GM12878 (cell line): Measurements from ENCODE around the gene RFT1. TPM values are rescaled to one million over a fixed set of nuclear protein-coding genes. Genes with fewer than 3 reads are reported as not detected.

Experiments
- ATAC-seq: fragments of 200-7000 bp; cut with Tn5 transposase; 3 replicates; pipeline ENCODE4 v1.9.1; 2020; ENCODE audit warnings: mild to moderate bottlenecking, moderate library complexity
- BruUV-seq: library from RNA; stranded (reverse); fragments of 400-500 nt; replicated peaks from 2 replicates; lab custom pipeline; 2021; lab: Mats Ljungman, UMichigan
- CTCF ChIA-PET: fragments of 300-600 bp; sonication (Branson Sonifier 250); formaldehyde crosslinking; extraction: SDS; loops from one replicate; lab custom pipeline; 2021; ENCODE audit warnings: inconsistent platforms; lab: Yijun Ruan, JAX
- POLR2A ChIA-PET: fragments of 350-600 bp; formaldehyde crosslinking; extraction: SDS; loops from one replicate; lab custom pipeline; 2021; ENCODE audit warnings: inconsistent platforms; lab: Charles Lee
- RAD21 ChIA-PET: fragments of 300-600 bp; sonication (Branson Sonifier 250); formaldehyde crosslinking; loops from one replicate; lab custom pipeline; 2023; ENCODE audit warnings: antibody characterized with exemption; ENCODE audit not compliant: unreplicated experiment; lab: Charles Lee
- SMC1A ChIA-PET: fragments of 300-600 bp; sonication (Branson Sonifier 250); formaldehyde crosslinking; loops from one replicate; lab custom pipeline; 2023; ENCODE audit not compliant: unreplicated experiment, uncharacterized antibody; lab: Charles Lee
- DNase-seq: peaks from one replicate; pipeline ENCODE4 v3.0.0-alpha.2; 2011; ENCODE audit warnings: low read depth, low spot score
- FAIRE-seq: peaks from 3 replicates; lab custom pipeline; 2011; peaks lifted over from hg19 to GRCh38; lab: Jason Lieb, UNC
- H2AFZ ChIP-seq: 2 replicates; pipeline ENCODE4 v1.6.0; 2011; ENCODE audit warnings: low read depth, low read length, control low read depth; ENCODE audit not compliant: control insufficient read depth
- H3K27ac ChIP-seq: 2 replicates; pipeline ENCODE4 v1.5.1; 2011; ENCODE audit warnings: control low read depth; ENCODE audit not compliant: control insufficient read depth, insufficient read depth
- H3K27me3 ChIP-seq, 2 experiments: replicated peaks in 1 of 2; 2 replicates each; pipeline versions ENCODE4 v1.6.0 to v1.6.1; 2011; ENCODE audit warnings: low read length in 1 of 2; ENCODE audit not compliant: control insufficient read depth in 2 of 2, insufficient read depth in 2 of 2
- H3K36me3 ChIP-seq, 2 experiments: 2 replicates each; pipeline ENCODE4 v1.5.1; 2011; ENCODE audit warnings: low read length in 1 of 2; ENCODE audit not compliant: control insufficient read depth in 2 of 2, insufficient read depth in 2 of 2
- H3K4me1 ChIP-seq: 2 replicates; pipeline ENCODE4 v1.6.1; 2011; ENCODE audit warnings: mild to moderate bottlenecking, low read length, moderate library complexity, mixed read lengths; ENCODE audit not compliant: control insufficient read depth, insufficient read depth
- H3K4me2 ChIP-seq: 2 replicates; pipeline ENCODE4 v1.6.0; 2011; ENCODE audit warnings: control low read depth; ENCODE audit not compliant: control insufficient read depth, insufficient read depth
- H3K4me3 ChIP-seq: fragments of 200-600 bp; sonication (generic); 2 replicates; pipeline ENCODE4 v1.5.1; 2016
- H3K79me2 ChIP-seq: 2 replicates; pipeline ENCODE4 v1.6.0; 2011; ENCODE audit warnings: low read length; ENCODE audit not compliant: control insufficient read depth, insufficient read depth
- H3K9ac ChIP-seq: 2 replicates; pipeline ENCODE4 v1.8.0; 2011; ENCODE audit warnings: low read length, control low read depth, mixed read lengths; ENCODE audit not compliant: control insufficient read depth, insufficient read depth
- H3K9me3 ChIP-seq: replicated peaks from 3 replicates; pipeline ENCODE4 v1.5.1; 2011; ENCODE audit warnings: mild to moderate bottlenecking, low read length; ENCODE audit not compliant: control insufficient read depth, insufficient read depth
- H4K20me1 ChIP-seq: 2 replicates; pipeline ENCODE4 v1.6.0; 2011; ENCODE audit not compliant: control insufficient read depth, insufficient read depth
- MEF2A ChIP-seq: IDR thresholded peaks from 2 replicates; pipeline ENCODE4 v1.6.1; 2011; ENCODE audit warnings: low read depth, mild to moderate bottlenecking, low read length, moderate library complexity; ENCODE audit not compliant: insufficient read depth
- MXI1 ChIP-seq: fragments of 150-350 bp; IDR thresholded peaks from 2 replicates; pipeline ENCODE4 v1.6.1; 2011; ENCODE audit warnings: low read depth, mild to moderate bottlenecking, inconsistent platforms, low read length, improper control_type of control experiment
- ZNF384 ChIP-seq: IDR thresholded peaks from 2 replicates; pipeline ENCODE4 v1.6.1; 2012; ENCODE audit warnings: low read depth, mild to moderate bottlenecking, low read length, improper control_type of control experiment, borderline replicate concordance
- ZNF622 ChIP-seq: fragments of 450-650 bp; IDR thresholded peaks from 2 replicates; pipeline ENCODE4 v1.6.1; 2017; ENCODE audit warnings: mild to moderate bottlenecking, inconsistent platforms
- WGBS: methylation state at CpG from one replicate; pipeline ENCODE4 v1.1.6; 2016; ENCODE audit warnings: low lambda C conversion rate; ENCODE audit not compliant: insufficient replicate concordance, insufficient coverage; ENCODE audit errors: missing lambda C conversion rate; 5-methylcytosine and 5-hydroxymethylcytosine counted together
- in situ Hi-C: fragments of 300-500 bp; cut with MboI; formaldehyde crosslinking; loops from 9 replicates; pipeline ENCODE4 v1.14.3; 2018; ENCODE audit warnings: mixed read lengths
- intact Hi-C: fragments of 100-400 bp; cut with micrococcal nuclease; formaldehyde crosslinking; loops from one replicate; pipeline ENCODE4 v1.14.2; 2022; ENCODE audit not compliant: unreplicated experiment
- polyA plus RNA-seq, 11 experiments: library from polyadenylated mRNA; depleted of rRNA in 4 of 11; unstranded in 6 of 11; stranded (reverse) in 5 of 11; fragments of >200 nt; fragmentation: Nextera tagmentation in 4 of 11; fragmentation: Illumina TruSeq in 1 of 11; extraction: Ambion mirVana in 4 of 11; extraction: Trizol in 1 of 11; gene quantifications; 1 replicate in 1 of 11; 2 replicates in 10 of 11; pipeline versions ENCODE4 v1.2.1 to v1.2.3, GENCODE V29; 2011 to 2016; ENCODE audit warnings: inconsistent platforms in 2 of 11, missing spikeins in 2 of 11, low read depth in 1 of 11
- total RNA-seq, 4 experiments: library from RNA; depleted of rRNA in 3 of 4; stranded (reverse); fragments of >200 nt in 3 of 4; fragmentation: Illumina TruSeq in 1 of 4; extraction: Trizol in 1 of 4; gene quantifications; 2 replicates each; pipeline versions ENCODE4 v1.2.1 to v1.2.3, GENCODE V29; 2013 to 2021
- TF ChIP-seq, protein P1 (sequence below): fragments of 450-650 bp; IDR thresholded peaks from 2 replicates; pipeline ENCODE4 v1.6.1; 2016; ENCODE audit warnings: mild to moderate bottlenecking, moderate library complexity, borderline replicate concordance

RFT1 gene
- total and polyA plus RNA-seq, 10 of the 15 experiments (the other 5 are each of a cell fraction or from before 2014, with no cell fraction given) = 16.6 to 75.1 (median 34.5) TPM

DNA sequence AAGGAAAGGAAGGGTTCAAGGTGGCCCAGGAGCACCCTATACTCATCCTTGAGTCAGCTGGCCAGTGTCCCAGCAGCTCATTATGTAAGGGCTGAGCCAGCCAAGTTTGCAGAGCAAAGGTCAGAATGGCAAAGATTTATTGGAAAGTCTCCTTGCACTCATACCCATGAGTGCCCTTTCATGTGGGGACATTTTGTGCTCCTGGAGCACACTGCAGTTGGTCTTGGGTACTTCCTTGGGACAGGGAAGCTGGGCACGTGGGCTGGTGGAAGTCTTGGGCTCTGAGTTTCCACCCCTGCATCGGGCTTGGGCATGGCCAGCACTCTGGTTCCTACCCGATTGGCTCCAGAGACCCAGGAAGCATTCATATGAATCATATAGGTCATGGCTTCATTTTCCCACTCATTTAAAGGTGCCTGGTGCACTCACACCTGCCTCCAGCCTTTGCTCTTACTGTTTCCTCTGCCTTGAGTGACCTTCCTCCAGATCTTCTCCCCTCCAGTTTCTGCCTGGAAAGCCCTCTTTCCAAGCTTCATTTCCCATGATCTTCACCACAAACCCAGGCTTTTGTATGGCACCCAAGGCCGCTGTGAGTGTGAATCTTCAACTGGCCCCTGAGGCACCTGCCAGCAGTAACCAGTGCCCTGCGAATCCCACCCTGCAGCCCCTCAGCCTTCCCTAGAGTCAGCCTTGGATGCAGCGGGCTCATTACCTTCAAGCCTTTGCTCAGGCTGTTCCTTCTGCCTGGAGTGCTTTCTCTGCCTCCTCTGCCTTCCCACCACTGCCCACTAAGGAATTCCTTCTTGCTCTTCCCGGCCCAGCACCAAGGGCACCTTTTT is 20.2 kb upstream of the RFT1 start:
- SMC1A ChIA-PET = interaction anchor here (0.8 to 1.8 kb wide), 4 partner anchors 9 to 17 kb away, joined by 3 to 5 read pairs (median 4); no protein-coding TSS in a partner anchor
- 31% methylated on average over 7 of the region's 7 CpGs for WGBS
- H3K27ac ChIP-seq = no peak overlapping the region
- H3K27me3 ChIP-seq = no peaks in the 10 kb centered on the region; a peak in 1 of 4 replicates
- no peak overlapping the region for H2AFZ ChIP-seq
- no peaks in the 10 kb centered on the region for H3K4me1 ChIP-seq
- FAIRE-seq (no peak), ATAC-seq (no peak), DNase-seq (no peak)
- H4K20me1 ChIP-seq = no peaks in the 10 kb centered on the region
- intact Hi-C loops (no loop called here), in situ Hi-C loops (no loop called here)
- BruUV-seq = no TSS peak
- RAD21 ChIA-PET = no interaction called here
- no peak overlapping the region for H3K4me2 ChIP-seq
- H3K4me3 ChIP-seq = no peak overlapping the region
- H3K9me3 ChIP-seq = no peaks in the 10 kb centered on the region
- H3K36me3 ChIP-seq = no peaks in the 10 kb centered on the region
- POLR2A ChIA-PET = interaction anchor here (0.6 to 3.2 kb wide), 3 partner anchors 10 to 30 kb away, joined by 3 to 14 read pairs (median 5); partner anchors contain the start of gene PRKCD
- TF ChIP-seq MEF2A (no peak), ZNF384 (no peak), ZNF622 (no peak), MXI1 (no peak)
- TF ChIP-seq, protein P1, sequence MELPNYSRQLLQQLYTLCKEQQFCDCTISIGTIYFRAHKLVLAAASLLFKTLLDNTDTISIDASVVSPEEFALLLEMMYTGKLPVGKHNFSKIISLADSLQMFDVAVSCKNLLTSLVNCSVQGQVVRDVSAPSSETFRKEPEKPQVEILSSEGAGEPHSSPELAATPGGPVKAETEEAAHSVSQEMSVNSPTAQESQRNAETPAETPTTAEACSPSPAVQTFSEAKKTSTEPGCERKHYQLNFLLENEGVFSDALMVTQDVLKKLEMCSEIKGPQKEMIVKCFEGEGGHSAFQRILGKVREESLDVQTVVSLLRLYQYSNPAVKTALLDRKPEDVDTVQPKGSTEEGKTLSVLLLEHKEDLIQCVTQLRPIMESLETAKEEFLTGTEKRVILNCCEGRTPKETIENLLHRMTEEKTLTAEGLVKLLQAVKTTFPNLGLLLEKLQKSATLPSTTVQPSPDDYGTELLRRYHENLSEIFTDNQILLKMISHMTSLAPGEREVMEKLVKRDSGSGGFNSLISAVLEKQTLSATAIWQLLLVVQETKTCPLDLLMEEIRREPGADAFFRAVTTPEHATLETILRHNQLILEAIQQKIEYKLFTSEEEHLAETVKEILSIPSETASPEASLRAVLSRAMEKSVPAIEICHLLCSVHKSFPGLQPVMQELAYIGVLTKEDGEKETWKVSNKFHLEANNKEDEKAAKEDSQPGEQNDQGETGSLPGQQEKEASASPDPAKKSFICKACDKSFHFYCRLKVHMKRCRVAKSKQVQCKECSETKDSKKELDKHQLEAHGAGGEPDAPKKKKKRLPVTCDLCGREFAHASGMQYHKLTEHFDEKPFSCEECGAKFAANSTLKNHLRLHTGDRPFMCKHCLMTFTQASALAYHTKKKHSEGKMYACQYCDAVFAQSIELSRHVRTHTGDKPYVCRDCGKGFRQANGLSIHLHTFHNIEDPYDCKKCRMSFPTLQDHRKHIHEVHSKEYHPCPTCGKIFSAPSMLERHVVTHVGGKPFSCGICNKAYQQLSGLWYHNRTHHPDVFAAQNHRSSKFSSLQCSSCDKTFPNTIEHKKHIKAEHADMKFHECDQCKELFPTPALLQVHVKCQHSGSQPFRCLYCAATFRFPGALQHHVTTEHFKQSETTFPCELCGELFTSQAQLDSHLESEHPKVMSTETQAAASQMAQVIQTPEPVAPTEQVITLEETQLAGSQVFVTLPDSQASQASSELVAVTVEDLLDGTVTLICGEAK = no peak
- H3K79me2 ChIP-seq = no peaks in the 10 kb centered on the region
- no peak overlapping the region for H3K9ac ChIP-seq
- CTCF ChIA-PET = interaction anchor here (1.1 to 1.3 kb wide), 4 partner anchors 9 to 46 kb away, joined by 3 to 5 read pairs (median 3); no protein-coding TSS in a partner anchor
